IPS-NIHi11 (cell line): ENCODE data around the gene THSD7B.
"Not testable (repeated sequence)": the region's sequence is repeated elsewhere in the genome, so short reads cannot be mapped to it uniquely, and the experiment has no call there.

Source experiments
- DNase-seq: peaks from one replicate; pipeline ENCODE4 v3.0.0; 2012; ENCODE audit warnings: mixed read lengths, low spot score

Gene THSD7B

GRCh38 chr2:136765256-136766072, at the start of gene THSD7B:
Gene THSD7B, plus strand, starts transcription at chr2:136765545. Its CDS starts 116,634 bp downstream, at chr2:136882179.
- peak; percentile 60 for DNase-seq

DNA sequence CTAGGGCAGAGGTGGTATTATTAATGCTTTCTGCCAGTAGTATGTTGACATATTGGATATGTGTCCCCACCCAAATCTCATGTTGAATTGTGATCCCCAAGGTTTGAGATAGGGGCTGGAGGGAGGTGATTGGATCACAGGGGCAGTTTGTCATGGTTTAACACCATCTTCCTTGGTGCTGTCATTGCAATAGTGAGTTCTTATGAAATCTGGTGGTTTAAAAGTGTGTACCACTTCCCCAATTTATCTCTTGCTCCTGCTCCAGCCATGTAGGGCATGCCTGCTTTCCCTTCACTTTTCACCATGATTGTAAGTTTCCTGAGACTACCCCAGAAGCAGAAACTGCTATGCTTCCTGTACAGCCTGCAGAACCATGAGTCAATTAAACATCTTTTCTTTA, 47.1 kb upstream of the THSD7B start:
- DNase-seq, result no peak

DNA sequence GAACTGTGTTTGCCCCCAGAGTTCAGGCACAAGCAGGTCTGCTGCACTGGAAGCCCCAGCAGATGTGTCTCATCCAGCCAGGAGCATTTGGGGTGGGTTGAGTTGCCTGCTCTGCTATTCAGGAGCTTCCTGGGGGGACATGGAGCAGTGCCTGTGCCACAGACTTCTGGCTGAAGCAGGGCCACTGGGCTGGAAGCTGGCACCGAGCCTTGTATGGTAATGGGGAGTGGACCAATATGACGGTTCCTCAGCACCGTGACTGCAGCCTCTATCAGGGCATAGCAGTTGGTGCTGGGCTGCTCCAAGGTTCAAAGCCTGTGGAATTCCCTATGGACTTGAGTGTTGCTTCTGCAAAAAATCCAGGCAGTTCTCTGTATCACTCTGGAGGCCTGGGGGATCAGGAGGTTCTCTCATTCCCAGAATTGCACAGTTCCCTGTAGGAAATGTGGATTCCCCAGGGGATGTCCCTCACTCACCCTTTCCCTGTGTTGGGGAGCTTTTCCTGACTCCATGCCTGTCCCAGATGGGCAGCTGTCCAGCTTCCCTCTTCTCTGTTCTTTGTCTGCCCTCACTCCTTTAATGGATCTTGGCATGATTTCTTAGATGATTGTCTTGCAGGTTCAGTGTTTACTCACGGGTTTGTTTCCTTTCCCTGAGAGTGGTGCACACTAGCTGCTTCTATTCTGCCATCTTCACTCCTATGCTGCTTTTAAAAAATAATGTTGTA, 37.2 kb upstream of the THSD7B start:
- no peak for DNase-seq

DNA sequence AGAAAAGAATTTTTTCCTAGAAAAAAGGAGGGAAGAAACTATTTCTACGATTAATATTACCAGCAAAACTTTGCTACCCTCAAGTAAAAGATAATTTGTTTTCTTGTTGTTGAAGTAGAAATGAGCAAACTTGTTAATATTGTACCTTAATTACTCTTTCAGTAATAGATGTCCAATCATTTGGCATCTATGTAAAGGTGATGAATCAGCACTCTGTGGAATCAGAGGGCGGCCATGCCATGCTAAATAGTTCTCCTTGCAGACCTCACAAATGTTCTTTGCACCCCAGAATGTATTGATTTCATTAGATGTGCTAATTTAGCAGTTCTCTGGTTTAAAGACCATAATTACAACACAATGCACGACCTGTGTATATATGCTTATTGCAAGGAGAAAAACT, 29.1 kb upstream of the THSD7B start:
- DNase-seq, result no peak

DNA sequence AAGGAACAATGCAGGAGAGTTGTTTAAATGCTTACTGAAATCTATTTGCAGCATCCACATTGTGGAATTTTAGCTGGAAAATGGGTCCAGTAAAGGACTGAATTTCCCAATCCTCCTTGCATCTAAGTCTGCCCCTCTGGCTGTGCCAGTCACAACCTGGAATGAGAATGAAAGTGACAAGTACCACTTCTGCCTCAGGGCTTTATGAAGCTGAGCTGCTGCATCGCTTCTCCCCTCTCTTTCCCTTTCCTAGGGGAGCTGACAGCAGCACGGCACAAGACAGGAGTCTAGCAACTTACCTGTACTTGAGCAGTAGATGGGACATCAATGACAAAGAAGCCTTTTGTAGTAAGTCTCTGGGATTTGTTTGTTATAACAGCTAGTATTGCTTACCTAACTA, 27.3 kb upstream of the THSD7B start:
- no peak for DNase-seq

DNA sequence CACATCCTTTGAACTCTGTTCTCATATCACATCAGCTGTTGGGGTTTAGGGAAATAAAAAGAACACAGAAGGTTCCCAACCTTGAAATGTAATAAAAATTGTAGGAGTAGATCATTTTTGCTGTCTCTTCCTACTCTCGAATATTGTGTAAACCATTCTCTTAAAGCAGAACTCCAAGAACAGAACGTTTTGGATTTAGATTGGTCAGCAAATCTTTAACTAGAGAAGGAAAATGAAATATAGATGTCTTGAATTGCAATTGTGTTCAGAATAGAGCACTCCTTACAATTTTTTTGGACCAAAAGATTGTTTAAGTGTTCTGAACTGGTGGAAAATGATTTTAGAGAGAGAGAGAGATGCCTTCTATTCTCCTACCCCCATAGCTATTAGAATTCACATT, 23.9 kb upstream of the THSD7B start:
- no peak for DNase-seq

DNA sequence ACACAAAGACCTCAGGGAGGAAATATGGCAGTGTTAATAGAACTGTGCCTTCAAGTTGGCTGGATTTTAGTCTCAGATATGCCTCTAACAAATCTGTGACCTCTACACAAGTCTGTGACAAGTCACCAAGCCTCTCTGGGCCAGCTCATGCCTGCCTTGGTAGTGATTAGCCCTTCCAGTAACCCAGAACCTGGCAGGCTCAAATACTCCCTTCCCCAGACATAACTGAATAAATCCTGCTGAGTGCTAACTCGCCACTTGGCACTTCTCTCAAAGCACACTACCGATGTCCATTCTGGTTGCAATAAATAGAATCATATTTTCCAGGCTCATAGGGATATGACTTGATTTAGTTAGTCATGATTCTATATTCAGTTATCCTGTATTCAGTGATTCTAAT, 15.3 kb upstream of the THSD7B start:
- DNase-seq, result no peak

GRCh38 chr2:136751406-136751805, 13.9 kb upstream of the THSD7B start:
- no peak for DNase-seq

GRCh38 chr2:136758504-136758903, 6.8 kb upstream of the THSD7B start:
- DNase-seq, result not testable (repeated sequence)

- DNase-seq, result peak; percentile 62
Measured at GRCh38 chr2:136764452-136765255, 691 bp upstream of the THSD7B start.

DNA sequence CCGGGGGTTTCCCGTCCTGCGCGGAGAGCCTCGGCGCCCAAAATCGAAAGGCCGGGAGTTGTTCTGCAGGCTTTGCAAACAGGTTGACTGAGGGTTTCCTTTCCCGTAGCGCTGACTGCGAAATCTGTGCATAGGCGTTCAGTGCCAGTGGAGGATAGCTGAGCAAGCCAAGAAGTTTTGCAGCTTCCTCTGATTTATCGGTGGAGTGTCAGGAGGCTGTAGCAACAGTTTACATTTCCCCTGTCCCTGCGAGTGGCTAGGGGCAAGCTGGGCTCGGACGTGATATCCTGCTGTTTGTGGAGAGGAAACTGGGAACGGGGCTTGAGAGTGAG, 694 bp downstream of the THSD7B start:
- DNase-seq, result peak; percentile 24

GRCh38 chr2:136767030-136767429, 1.7 kb downstream of the THSD7B start:
- DNase-seq, result no peak

DNA sequence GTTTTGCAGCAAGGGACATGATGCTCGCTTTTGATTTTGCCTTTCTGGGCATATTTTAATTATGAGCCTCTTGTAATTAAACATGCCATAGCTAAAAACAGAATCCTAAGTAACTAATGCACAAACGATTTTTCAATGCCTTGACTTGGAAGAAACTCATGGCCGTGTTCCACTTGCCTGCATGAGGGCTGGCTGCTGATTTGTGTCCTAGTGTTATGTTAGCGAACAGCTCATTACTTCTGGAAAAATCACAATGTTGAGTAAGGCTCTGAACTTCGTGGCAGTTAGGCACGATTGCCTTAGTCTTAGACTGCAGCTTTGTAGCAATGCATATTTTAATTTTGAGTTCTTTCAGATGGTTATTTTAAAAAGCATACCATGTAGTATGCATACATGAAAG, 4.5 kb downstream of the THSD7B start:
- DNase-seq, result no peak

DNA sequence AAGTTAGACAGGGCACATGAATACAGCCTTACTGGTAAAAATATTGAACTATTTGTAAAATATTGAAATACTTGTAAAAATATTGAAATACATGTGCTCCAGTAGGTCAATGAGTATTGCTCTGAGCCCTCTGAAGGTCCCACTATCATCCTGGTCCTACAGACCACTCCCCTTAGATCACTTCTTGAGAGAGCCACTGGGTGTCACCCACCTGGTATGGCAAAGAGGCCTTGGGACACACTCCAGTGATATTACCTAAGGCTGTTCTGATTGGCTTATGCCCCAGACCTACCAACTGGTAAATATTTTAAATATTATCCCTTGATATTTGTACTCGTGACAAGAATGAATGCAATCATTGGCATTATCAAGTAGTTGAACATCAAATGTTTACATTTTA, 5.0 kb downstream of the THSD7B start:
- peak; percentile 11 for DNase-seq

GRCh38 chr2:136777391-136777790, 12.0 kb downstream of the THSD7B start:
- no peak for DNase-seq

DNA sequence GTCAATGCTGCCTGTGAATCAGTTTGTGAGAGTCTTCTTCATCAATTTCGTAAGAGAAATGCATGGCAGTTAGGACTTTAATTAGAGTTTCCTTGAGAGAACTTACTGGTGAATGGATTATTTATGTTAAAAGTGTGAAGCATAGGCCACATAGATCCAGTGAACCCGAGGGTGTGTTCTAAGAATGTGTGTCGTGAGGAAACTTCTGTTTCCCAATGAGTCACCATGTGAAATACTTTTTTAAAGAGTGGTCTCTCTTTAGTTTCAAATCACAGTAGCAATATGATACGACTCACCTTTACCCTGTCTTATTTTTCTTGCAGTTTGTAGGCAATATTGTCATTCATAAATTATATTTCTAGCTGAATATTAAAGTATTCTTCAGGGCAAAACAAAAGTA, 18.5 kb downstream of the THSD7B start:
- no peak for DNase-seq

DNA sequence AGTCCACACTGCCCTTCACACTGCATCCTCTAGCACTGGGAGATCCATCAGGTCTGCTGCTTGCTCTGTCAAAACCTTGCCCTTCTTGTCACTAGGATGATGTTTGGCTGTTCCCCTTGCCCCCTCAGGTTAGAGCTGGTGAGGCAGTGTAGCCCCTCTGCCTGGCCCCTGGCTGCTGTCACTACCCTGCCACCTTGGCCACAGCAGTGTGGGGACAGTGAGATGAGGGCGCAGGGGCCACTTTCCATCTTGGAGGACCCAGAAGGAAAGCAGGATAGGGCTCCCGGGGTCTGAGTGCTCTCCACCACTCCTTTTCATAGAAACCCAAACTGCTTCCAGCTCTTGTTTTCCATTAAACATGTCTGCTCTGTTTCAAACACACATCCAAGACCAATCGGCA, 19.9 kb downstream of the THSD7B start:
- no peak for DNase-seq

- DNase-seq, result peak; percentile 23
Measured at GRCh38 chr2:136787970-136788369, 22.6 kb downstream of the THSD7B start.

DNA sequence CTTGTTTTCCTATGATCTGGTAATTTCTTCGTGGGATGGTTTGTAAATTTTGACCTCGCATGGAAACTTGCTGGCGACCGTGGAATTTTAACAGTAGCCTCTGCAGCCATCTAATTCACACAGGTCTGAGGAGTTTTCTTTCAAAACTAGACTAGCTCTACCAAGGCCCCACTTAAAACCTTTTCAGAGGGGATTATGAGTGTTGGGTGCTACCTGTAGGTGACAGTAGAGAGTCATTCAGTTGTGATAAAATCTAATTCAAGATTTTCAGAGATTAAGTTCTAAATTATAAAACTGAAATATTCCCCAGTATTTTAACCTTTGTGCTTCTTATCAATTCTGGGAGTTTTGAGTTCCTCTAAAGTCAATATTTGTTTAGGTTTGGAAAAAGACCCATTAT, 31.0 kb downstream of the THSD7B start:
- no peak for DNase-seq

- DNase-seq, result no peak
Measured at GRCh38 chr2:136798766-136799165, 33.4 kb downstream of the THSD7B start.

- no peak for DNase-seq
Measured at GRCh38 chr2:136801661-136802060, 36.3 kb downstream of the THSD7B start.

DNA sequence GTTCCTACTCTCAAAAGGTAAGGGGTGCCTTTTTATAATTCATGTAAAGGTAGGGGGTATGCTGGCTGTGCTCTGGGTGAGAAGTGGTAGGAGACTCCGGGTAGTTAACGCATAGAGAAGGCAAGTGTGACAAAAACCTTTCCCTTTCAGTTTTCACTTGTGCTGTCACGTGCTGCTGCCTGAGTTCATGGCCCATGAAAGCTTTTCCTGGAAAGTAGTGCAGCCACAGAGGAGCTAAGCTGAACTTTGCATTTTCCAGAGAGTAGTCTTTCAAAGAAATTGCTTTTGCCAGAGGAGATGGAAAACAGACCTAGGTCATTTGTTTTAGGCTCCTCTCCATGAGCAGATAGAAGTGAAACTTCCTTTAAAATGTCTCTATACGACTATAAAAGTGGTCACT, 44.7 kb downstream of the THSD7B start:
- DNase-seq, result no peak

DNA sequence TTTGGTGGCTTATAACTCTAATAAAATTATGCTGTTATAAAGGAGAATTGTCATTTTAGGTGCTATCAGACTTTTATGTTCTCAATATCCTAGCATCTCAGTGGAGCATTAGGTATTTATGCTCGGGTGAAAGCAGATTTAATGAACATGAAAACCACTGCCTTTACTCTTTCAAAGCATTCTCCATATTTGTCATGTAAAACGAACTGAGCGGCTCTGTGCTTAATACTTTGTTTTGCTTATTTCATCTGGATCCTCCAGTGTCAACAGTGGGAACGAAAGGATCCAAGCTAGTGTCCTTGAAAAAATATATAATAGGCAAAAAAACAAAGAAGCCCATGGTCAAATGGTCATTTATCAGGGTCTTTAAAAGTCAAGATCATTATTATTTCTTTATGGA, 53.5 kb downstream of the THSD7B start:
- no peak for DNase-seq
